Keratinocyte (primary cell): Measurements from ENCODE around the gene NLRC3. TPM values are rescaled to one million over a fixed set of nuclear protein-coding genes. Genes with fewer than 3 reads are reported as not detected.

Experiments
- DNase-seq: peaks from one replicate; pipeline ENCODE4 v3.0.0-alpha.2; 2011; ENCODE audit warnings: low read depth, missing footprints, low spot score
- FAIRE-seq: peaks from 2 replicates; lab custom pipeline; 2011; peaks lifted over from hg19 to GRCh38; lab: Jason Lieb, UNC
- H2AFZ ChIP-seq: 2 replicates; pipeline ENCODE4 v1.6.0; 2012; ENCODE audit warnings: low read length, control low read depth, inconsistent platforms; ENCODE audit not compliant: control insufficient read depth
- H3K27ac ChIP-seq: 2 replicates; pipeline ENCODE4 v1.5.1; 2011; ENCODE audit warnings: low read length; ENCODE audit not compliant: control insufficient read depth, insufficient read depth
- H3K27me3 ChIP-seq: 3 replicates; pipeline ENCODE4 v1.6.0; 2011; ENCODE audit warnings: low read length; ENCODE audit not compliant: control insufficient read depth, insufficient read depth; ENCODE audit errors: extremely low read depth
- H3K36me3 ChIP-seq, 2 experiments: 2 replicates in 1 of 2; 3 replicates in 1 of 2; pipeline ENCODE4 v1.5.1; 2011; ENCODE audit warnings: low read length in 2 of 2, mild to moderate bottlenecking in 1 of 2; ENCODE audit not compliant: control insufficient read depth in 2 of 2, insufficient read depth in 2 of 2; ENCODE audit errors: extremely low read depth in 1 of 2
- H3K4me1 ChIP-seq: 3 replicates; pipeline ENCODE4 v1.5.1; 2011; ENCODE audit warnings: low read length; ENCODE audit not compliant: control insufficient read depth, insufficient read depth; ENCODE audit errors: extremely low read depth
- H3K4me2 ChIP-seq: 3 replicates; pipeline ENCODE4 v1.6.0; 2011; ENCODE audit warnings: low read depth, low read length; ENCODE audit not compliant: control insufficient read depth, insufficient read depth; ENCODE audit errors: extremely low read depth
- H3K4me3 ChIP-seq, 3 experiments: fragments of 200-600 bp in 1 of 3; sonication (generic) in 1 of 3; 2 replicates in 2 of 3; 3 replicates in 1 of 3; pipeline ENCODE4 v1.5.1; 2011 to 2016; ENCODE audit warnings: low read length in 3 of 3, mild to moderate bottlenecking in 3 of 3, control low read depth in 2 of 3, inconsistent platforms in 1 of 3, low read depth in 1 of 3, mixed read lengths in 1 of 3, mixed run types in 1 of 3, moderate library complexity in 1 of 3; ENCODE audit not compliant: control insufficient read depth in 2 of 3, insufficient read depth in 2 of 3; ENCODE audit errors: extremely low read depth in 1 of 3
- H3K79me2 ChIP-seq: 2 replicates; pipeline ENCODE4 v1.6.0; 2012; ENCODE audit warnings: low read length; ENCODE audit not compliant: control insufficient read depth, insufficient read depth
- H3K9ac ChIP-seq: 3 replicates; pipeline ENCODE4 v1.6.0; 2011; ENCODE audit warnings: low read length; ENCODE audit not compliant: control insufficient read depth, insufficient read depth; ENCODE audit errors: extremely low read depth
- H3K9me1 ChIP-seq: 3 replicates; pipeline ENCODE4 v1.6.0; 2011; ENCODE audit warnings: low read length; ENCODE audit not compliant: control insufficient read depth, insufficient read depth; ENCODE audit errors: extremely low read depth
- H3K9me3 ChIP-seq: 2 replicates; pipeline ENCODE4 v1.5.1; 2012; ENCODE audit warnings: low read depth, low read length; ENCODE audit not compliant: control insufficient read depth
- H4K20me1 ChIP-seq: 3 replicates; pipeline ENCODE4 v1.6.0; 2011; ENCODE audit warnings: low read length; ENCODE audit not compliant: control insufficient read depth, insufficient read depth; ENCODE audit errors: extremely low read depth
- EZH2 ChIP-seq: IDR thresholded peaks from one replicate; pipeline ENCODE4 v1.6.1; 2012; ENCODE audit warnings: inconsistent platforms, mild to moderate bottlenecking, low read length, moderate library complexity
- dilution Hi-C: fragments of 300-500 bp; cut with MboI; formaldehyde crosslinking; loops from one replicate; pipeline ENCODE4 v1.7.0; 2020; ENCODE audit warnings: low sequenced_read_pairs; ENCODE audit not compliant: extremely low pct_ligation_motif_present
- polyA plus RNA-seq, 5 experiments: library from polyadenylated mRNA; depleted of rRNA in 3 of 5; stranded (reverse) in 3 of 5; stranded (forward) in 1 of 5; unstranded in 1 of 5; fragments of >200 nt; gene quantifications; 1 replicate in 1 of 5; 2 replicates in 3 of 5; 3 replicates in 1 of 5; pipeline versions ENCODE4 v1.2.1 to v1.2.3, GENCODE V29; 2011 to 2012; ENCODE audit warnings: missing spikeins in 2 of 5, low read depth in 1 of 5, low replicate concordance in 1 of 5
- TF ChIP-seq, protein P1 (sequence below), 3 experiments: IDR thresholded peaks in 1 of 3; conservative IDR thresholded peaks in 1 of 3; optimal IDR thresholded peaks in 1 of 3; 2 replicates in 2 of 3; 3 replicates in 1 of 3; pipeline versions ENCODE3 to v1.5.1; 2011; ENCODE audit warnings: low read length in 3 of 3, mild to moderate bottlenecking in 3 of 3, moderate library complexity in 2 of 3, control low read depth in 1 of 3, inconsistent platforms in 1 of 3; ENCODE audit not compliant: insufficient read depth in 2 of 3; ENCODE audit errors: extremely low read depth in 1 of 3

NLRC3 gene
- polyA plus RNA-seq, 1 donor (not counting 4 experiments of a cell fraction or from before 2014, with no cell fraction given) = not detected

DNA sequence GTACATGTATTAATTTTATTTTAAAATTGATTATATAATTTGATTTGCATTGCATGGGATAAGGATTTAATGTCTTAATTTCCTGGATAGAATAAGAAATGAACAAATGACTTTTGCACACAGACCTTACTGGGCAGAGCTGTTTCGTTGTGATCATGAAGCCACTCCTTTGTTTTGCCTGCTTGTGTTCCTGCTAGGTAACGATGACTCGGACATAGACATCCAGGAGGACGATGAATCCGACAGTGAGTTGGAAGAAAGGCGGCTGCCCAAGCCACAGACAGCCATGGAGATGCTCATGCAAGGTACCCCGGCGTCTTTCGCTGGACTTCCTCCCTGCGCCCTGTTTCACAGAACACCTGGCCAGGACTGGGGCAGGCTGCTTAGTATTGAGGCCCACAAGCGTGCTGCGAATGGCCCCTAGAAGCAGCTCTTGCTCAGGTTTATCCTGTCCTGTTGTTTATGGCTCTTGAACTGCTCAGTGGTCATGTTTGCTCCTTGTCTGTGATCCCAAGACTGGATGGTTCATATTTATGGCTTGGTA, 46.8 kb downstream of the NLRC3 start:
- H3K9me3 ChIP-seq = no peaks in the 10 kb centered on the region
- no peaks in the 10 kb centered on the region for H3K79me2 ChIP-seq
- no peak overlapping the region for H3K27ac ChIP-seq
- TF ChIP-seq, protein P1, sequence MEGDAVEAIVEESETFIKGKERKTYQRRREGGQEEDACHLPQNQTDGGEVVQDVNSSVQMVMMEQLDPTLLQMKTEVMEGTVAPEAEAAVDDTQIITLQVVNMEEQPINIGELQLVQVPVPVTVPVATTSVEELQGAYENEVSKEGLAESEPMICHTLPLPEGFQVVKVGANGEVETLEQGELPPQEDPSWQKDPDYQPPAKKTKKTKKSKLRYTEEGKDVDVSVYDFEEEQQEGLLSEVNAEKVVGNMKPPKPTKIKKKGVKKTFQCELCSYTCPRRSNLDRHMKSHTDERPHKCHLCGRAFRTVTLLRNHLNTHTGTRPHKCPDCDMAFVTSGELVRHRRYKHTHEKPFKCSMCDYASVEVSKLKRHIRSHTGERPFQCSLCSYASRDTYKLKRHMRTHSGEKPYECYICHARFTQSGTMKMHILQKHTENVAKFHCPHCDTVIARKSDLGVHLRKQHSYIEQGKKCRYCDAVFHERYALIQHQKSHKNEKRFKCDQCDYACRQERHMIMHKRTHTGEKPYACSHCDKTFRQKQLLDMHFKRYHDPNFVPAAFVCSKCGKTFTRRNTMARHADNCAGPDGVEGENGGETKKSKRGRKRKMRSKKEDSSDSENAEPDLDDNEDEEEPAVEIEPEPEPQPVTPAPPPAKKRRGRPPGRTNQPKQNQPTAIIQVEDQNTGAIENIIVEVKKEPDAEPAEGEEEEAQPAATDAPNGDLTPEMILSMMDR (optimal IDR thresholded peaks at IDR 0.05 in 1 of 3, IDR thresholded peaks at IDR 0.05 in 1 of 3, conservative IDR thresholded peaks at IDR 0.05 in 1 of 3; ENCODE audit: extremely low read depth in 1 of 3, insufficient read depth in 2 of 3, low read length in 3 of 3) = no peak
- TF ChIP-seq EZH2 = no peak
- no peak overlapping the region for H3K4me2 ChIP-seq
- DNase-seq = no peak
- no peaks in the 10 kb centered on the region for H3K9me1 ChIP-seq
- H2AFZ ChIP-seq = no peak overlapping the region
- no peaks in the 10 kb centered on the region for H3K27me3 ChIP-seq
- H3K4me1 ChIP-seq = no peaks in the 10 kb centered on the region
- H4K20me1 ChIP-seq = no peaks in the 10 kb centered on the region
- FAIRE-seq = no peak
- dilution Hi-C loops = no loop called here
- no peak overlapping the region for H3K4me3 ChIP-seq
- no peak overlapping the region for H3K9ac ChIP-seq
- H3K36me3 ChIP-seq = peaks cover 8 to 16% of the 10 kb centered on the region in 2 experiments

DNA sequence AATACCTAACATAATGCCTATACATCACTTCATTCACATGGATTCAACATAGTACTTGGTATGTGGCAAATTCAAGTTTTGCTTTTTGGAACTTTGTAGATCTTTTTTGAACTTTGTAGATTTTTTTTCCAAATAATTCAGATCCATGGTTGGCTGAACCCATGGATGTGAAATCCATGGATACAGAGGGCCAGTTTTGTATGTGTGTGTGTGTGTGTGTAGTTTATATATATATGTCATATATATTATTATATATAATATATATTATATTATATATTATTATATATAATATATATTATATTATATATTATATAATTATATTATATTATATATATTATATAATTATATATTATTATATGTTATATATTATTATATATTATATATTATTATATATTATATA, 48.0 kb downstream of the NLRC3 start:
- Histone ChIP-seq H3K36me3 (peaks cover 8 to 16% of the 10 kb centered on the region in 2 experiments), H4K20me1 (no peaks in the 10 kb centered on the region), H3K27me3 (no peaks in the 10 kb centered on the region), H3K9ac (no peak overlapping the region), H3K27ac (no peak overlapping the region), H3K4me3 (no peak overlapping the region), H3K4me1 (no peaks in the 10 kb centered on the region), H3K4me2 (no peak overlapping the region), H2AFZ (no peak overlapping the region), H3K9me3 (no peaks in the 10 kb centered on the region), H3K9me1 (no peaks in the 10 kb centered on the region), H3K79me2 (no peaks in the 10 kb centered on the region)
- no peak for FAIRE-seq
- dilution Hi-C loops = no loop called here
- TF ChIP-seq, protein P1 (optimal IDR thresholded peaks at IDR 0.05 in 1 of 3, IDR thresholded peaks at IDR 0.05 in 1 of 3, conservative IDR thresholded peaks at IDR 0.05 in 1 of 3; ENCODE audit: extremely low read depth in 1 of 3, insufficient read depth in 2 of 3, low read length in 3 of 3) = no peak
- TF ChIP-seq EZH2 = no peak
- no peak for DNase-seq
